GM18870 (cell line): ENCODE results near the gene TPP1.

Experiments
- ATAC-seq: cut with Tn5 transposase; IDR thresholded peaks from one replicate; pipeline ENCODE4 v1.9.1; 2021; ENCODE audit warnings: moderate library complexity; ENCODE audit not compliant: unreplicated experiment

The TPP1 gene

DNA sequence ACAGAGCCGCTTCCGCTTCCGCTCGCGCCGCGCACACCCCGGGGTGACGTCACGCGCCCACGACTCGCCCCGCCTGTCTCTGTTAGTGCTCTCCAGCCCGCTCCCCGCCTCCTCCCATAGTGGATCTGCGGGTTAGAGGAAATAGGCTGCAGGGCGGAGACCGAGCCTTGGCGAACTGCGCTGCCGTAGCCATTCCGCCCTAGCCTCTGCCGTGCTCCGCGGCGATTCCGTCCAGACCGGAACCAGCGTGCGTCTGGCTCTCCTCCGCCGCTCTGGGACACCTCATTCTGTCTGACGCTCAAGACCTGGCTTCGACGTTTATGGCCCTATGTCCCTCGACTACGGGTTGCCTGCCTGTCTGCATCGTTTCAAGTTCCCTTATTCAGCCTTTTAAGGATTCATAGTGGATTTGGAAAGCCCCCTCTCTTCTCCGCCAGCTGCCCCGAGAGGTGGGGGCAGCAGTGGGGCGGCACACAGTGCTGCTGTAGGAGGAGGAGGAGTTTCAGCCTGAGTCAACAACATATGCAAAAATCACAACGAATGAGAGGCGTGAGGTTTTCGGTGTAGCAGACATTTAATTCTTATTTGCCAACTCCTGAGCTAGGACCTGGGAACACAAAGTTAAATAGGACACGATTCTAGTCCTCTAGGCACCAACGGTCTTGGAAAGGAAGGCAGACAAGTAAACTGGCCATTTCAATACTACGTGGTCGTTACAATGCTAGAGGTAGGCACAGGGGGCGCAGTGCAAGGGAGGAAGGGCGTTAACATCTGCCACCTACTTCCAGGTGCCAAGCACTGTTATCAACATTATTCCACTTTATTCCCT, 6.8 kb downstream of the TPP1 start, which contains the start of gene TAF10:
TAF10 (minus strand) TSS at position 4 of the 829 bp plus-strand sequence. CDS start 27 bp downstream, outside the sequence.
- peak; percentile 74 for ATAC-seq

DNA sequence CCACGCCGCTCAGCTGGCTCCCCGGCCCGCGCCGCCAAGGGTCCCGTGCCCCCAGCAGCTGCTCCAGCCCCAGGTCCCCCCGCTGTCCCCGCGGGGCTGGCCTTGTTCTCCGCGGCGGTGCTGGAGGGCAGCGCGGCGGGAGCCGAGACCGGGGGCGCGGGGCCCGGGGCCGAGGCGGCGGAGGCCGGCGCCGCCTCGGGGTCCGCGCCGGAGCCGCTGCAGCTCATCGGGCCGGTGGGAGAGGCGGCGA, 7.3 kb downstream of the TPP1 start:
- no peak for ATAC-seq

- no peak for ATAC-seq
Measured at GRCh38 chr11:6611092-6611962, 7.9 kb downstream of the TPP1 start.

DNA sequence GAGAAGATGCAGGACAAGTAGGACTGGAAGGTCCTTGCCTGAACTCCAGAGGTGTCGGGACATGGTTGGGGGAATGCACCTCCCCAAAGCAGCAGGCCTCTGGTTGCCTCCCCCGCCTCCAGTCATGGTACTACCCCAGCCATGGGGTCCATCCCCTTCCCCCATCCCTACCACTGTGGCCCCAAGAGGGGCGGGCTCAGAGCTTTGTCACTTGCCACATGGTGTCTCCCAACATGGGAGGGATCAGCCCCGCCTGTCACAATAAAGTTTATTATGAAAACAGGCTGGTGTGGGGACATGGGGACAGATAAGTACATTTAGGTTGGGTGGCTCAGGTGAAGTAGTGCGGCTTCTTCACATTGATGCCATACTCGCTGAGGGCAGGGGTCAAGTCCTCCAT, 8.6 kb downstream of the TPP1 start:
- no peak for ATAC-seq

DNA sequence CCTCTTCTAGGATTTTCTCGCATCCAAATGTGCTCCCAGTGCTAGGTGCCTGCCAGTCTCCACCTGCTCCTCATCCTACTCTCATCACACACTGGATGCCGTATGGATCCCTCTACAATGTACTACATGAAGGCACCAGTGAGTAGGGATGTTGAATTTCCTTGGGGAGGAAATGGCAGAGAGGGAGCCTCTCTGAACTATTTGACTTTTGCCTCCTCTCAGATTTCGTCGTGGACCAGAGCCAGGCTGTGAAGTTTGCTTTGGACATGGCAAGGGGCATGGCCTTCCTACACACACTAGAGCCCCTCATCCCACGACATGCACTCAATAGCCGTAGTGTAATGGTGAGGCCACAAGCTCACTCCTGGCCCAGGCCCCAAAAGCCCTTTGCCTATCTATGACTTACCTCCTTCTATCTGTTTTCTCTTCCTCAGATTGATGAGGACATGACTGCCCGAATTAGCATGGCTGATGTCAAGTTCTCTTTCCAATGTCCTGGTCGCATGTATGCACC, 9.7 kb downstream of the TPP1 start:
- no peak for ATAC-seq

GRCh38 chr11:6608726-6609501, 10.3 kb downstream of the TPP1 start:
- no peak for ATAC-seq

- no peak for ATAC-seq
Measured at GRCh38 chr11:6608011-6608410, 11.2 kb downstream of the TPP1 start.

DNA sequence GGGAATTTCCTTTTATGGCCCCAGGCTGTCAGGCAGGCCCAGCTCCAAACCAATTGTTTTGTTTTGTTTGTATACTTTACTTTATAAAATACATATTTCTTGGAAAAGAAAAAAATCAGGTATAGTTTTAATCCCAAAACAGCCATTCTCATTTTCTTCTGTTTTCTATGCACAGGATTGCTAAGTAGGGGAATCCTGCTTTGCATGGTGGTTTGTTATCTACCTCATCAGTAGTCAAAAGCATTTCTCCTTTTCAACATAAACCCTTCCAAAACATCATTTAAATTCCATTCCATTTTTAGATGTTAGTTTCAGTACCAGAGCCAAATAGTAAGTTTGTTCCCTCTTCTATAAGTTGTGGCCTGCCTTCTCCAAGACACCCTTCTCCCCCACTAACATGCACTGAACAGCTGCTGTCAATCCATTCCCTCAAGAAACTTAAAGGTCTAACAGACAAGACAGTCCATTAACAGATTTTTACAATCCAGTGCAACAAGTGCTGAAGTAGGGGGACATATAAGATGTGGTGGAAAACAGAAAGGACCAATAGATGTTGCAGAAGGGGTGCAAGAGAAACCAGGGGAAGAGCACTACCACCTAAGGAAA, 11.9 kb downstream of the TPP1 start:
- ATAC-seq = no peak

DNA sequence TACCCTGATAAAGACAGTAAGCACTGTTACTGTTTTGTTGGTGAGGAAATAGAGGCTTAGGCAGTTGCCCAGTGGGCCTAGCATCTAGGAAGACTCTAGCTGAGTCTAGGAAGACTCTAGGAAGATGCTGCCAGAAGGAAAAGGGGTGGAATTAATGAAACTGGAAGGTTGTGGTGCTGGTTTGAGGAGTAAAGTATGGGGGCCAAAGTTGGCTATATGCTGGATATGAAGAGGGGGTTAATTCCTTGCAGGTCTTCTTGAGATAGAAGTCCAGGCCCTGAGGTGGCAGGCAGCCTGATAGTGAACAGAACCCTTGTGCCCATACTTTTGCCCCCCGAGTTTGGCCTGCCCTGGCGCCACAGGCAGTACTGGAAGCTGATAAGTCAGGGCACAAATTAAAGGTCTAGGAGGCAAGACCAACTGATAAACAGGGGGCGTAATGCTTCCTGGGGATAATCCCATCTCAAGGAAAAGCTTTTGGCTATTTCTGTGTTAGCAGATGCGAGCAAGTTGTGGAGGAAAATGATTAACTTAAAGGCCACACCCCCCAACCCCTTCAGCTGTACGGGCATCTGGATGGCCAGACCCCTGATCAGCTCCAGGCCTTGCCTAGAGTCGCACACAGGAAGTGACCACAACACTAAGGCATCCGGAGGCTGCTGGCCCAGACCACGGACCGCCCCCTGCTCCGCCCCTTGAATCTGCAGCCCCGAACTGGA, 12.6 kb downstream of the TPP1 start:
- ATAC-seq = peak; percentile 38

GRCh38 chr11:6604790-6605189, 14.4 kb downstream of the TPP1 start:
- ATAC-seq = no peak

- peak; percentile 26 for ATAC-seq
Measured at GRCh38 chr11:6604081-6604626, 15.1 kb downstream of the TPP1 start.

DNA sequence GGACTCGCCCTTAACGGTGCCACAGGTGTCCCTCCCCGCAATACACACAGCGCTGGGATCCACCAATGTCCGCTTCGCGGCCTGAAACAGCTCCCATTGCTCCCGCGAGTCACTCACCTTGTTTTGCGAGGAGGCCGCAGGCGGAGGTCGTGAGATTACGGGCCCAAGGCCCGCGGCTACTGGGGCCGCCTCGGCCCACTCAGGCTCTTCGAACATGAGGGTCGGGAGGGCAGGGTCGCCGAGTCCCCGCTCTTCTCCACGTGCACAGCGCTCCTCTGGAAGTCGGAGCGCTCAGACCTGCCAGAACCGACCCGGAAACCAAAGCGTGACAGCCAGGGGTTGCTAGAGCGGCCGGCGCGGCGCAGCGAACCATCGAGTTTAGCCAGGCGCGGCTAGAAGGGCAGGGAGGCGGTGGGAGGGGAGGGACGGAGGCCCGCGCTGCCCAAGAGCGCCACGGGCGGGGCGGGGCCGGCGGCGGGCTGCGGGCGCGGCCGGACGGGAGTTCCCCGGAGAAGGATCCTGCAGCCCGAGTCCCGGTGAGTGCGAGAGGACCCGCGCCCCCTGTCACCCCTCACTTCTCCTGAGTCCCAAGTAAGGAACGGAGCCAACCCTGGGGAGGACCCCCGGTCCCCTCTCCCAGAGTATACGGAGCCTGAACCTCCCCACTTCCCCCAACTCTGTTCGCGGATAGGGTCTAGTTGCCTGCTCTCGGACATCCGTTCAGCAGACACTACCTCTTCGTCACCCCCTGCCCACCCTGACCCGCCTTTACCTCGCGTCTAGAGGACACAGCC, 15.7 kb downstream of the TPP1 start, which contains the start of the genes ILK and RRP8:
ILK (plus strand) TSS at position 488 of the 794 bp plus-strand sequence. CDS start 498 bp downstream, outside the sequence.
RRP8 (minus strand) TSS at position 330 of the 794 bp plus-strand sequence; CDS start at position 216, 114 bp downstream.
- peak; percentile 55 for ATAC-seq

DNA sequence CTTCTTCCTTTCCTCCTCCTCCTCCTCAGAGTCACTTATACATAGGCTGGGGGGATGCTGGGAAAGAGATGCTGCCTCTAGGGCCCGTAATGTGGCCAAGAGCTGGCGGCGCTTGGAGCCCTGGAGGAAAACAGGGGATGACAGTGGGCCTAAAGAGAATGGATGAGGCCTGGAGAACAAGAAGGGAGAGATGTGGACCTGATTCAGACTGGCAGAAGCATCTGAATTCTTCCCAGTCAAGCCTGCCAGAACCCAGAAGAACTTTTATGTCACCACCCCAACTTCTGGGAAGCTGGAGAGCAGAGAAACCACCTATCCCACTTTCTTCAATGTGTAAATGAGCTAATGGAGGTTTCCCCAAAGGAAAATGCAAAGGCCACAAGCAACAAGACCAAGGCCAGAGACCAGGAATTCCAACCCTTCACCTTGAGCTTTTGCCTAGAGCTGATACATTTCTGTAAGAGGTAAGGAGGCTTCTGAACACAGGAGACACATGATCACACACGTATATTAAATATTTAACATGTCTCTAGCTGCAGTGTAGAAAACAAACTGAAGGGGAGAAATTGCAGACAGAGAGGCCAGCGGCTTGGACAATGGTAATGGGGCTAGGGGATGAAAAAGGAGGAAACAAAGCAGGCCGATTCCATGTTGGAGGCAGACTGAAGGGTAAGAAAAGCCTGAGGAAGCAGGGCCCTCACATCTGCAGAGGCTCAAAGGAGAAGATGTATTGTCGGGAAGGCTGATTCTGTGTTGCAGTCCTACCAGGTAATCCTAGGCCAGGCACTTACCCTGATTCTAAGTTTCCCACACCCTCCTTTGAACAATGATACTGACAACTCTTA, 16.9 kb downstream of the TPP1 start:
- no peak for ATAC-seq

DNA sequence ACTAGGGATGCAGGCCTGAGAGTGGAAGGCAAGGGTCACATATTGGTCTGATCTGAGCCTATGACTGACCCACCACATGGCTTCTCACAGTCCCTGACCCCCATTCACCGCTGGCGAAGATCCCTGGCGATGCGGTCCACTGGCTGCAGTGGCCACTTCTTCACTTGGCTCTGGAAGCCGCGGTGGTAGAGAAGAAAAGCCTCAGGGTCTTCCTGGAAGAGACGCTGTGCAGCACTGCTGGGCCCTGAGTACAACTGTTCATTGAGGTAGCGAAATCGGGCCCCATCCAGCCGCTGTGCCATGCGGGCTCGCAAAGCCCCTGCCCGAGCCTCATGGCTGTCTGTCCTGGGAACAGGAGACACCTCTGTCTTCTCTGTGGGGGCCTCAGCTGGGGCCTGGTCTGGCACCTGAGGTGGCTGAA, 18.2 kb downstream of the TPP1 start:
- ATAC-seq = no peak

DNA sequence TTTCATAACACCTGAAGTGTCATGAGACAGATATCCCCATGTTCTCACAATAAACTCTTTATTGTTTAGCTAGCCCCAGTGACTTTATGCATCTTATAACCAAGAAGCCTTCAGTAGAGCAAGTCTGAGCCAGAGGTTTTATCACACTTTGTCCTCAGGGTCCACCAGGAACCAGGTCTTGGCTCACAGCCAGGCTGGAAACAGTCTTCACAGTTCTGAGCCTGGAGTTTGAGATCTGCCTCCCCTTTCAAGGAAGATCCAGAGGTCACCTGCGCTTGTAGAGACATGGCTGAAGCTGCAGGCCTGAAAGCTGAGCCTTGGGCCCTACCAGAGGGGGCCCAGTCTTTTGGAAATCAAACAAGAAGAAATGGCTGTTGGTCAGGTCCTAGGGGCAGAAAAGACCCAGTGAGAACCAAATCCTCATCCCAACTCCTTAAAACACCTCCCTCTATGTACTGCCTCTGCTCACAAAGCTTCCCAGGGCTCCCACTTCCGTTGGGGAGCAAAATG, 19.3 kb downstream of the TPP1 start:
- no peak for ATAC-seq

DNA sequence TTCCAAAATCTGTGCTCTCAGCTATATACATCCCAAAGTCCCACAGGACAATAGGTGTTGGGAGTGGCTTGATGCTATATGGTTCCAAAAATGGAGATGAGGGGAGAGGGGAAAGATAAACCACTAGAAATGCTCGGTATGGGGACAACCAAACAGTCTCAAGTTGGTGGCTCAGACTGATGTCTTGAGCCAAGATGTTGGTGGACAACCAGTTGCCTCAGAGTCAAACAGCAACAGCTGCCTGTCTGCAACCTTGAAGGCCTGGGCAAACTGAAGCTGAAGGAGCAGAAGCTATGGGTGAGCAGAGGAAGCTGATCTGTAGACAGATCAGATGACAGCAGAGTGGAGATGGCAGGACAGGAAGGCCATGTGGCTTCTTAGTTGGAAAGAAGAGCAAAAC, 19.8 kb downstream of the TPP1 start:
- ATAC-seq = no peak

DNA sequence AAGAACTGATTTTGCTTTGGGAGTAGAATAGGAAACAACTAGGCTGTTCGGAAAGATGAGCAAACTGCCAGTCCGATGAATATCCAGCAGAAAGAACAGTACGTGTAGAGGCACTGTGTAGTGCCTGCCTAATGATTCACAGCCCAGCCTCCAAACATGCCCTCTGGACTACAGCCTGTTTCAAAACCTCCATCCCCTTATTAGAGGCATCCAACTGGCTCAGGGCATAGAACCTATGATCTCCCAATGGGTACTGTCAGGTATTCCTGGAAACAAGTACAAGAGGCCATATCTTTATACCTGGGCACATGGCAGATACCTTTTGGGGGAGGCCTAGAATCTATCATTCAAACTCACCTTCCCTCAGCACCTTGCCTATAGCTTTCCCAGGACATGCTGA, 20.7 kb downstream of the TPP1 start:
- ATAC-seq = no peak
